ENCODE measurements around the gene SLC15A2.

Gene SLC15A2

GRCh38 chr3:121979246-121979645, 85.0 kb downstream of the SLC15A2 start:
- in situ Hi-C loops (cut with MboI; ENCODE audit: low pct_unique_long_range_greater_than_20kb, low sequenced_read_pairs, unreplicated experiment): loop anchor here (10.0 kb wide), 1 partner anchor 84 kb away; the partner anchor contains the start of gene SLC15A2
- DNase-seq (ENCODE audit: low spot score): no peak
- no peak for TF ChIP-seq CTCF (IDR thresholded peaks at IDR 0.05; ENCODE audit: extremely low read depth, insufficient read depth, missing control alignments)

GRCh38 chr3:121979734-121980449, 85.7 kb downstream of the SLC15A2 start:
- no peak for TF ChIP-seq CTCF (IDR thresholded peaks at IDR 0.05; ENCODE audit: extremely low read depth, insufficient read depth, missing control alignments)
- in situ Hi-C loops (cut with MboI; ENCODE audit: low pct_unique_long_range_greater_than_20kb, low sequenced_read_pairs, unreplicated experiment): loop anchor here (10.0 kb wide), 1 partner anchor 85 kb away; the partner anchor contains the start of gene SLC15A2
- DNase-seq (ENCODE audit: low spot score): no peak

- no peak for TF ChIP-seq CTCF (IDR thresholded peaks at IDR 0.05; ENCODE audit: extremely low read depth, insufficient read depth, missing control alignments)
- no peak for DNase-seq (ENCODE audit: low spot score)
- in situ Hi-C loops (cut with MboI; ENCODE audit: low pct_unique_long_range_greater_than_20kb, low sequenced_read_pairs, unreplicated experiment): no loop called here
Measured at GRCh38 chr3:121980450-121980796, 86.2 kb downstream of the SLC15A2 start.

GRCh38 chr3:121981473-121981872, 87.3 kb downstream of the SLC15A2 start:
- DNase-seq (ENCODE audit: low spot score): no peak
- TF ChIP-seq CTCF (IDR thresholded peaks at IDR 0.05; ENCODE audit: extremely low read depth, insufficient read depth, missing control alignments): no peak
- in situ Hi-C loops (cut with MboI; ENCODE audit: low pct_unique_long_range_greater_than_20kb, low sequenced_read_pairs, unreplicated experiment): no loop called here

GRCh38 chr3:121985846-121986245, 91.6 kb downstream of the SLC15A2 start:
- TF ChIP-seq CTCF (IDR thresholded peaks at IDR 0.05; ENCODE audit: extremely low read depth, insufficient read depth, missing control alignments): no peak
- no peak for DNase-seq (ENCODE audit: low spot score)
- in situ Hi-C loops (cut with MboI; ENCODE audit: low pct_unique_long_range_greater_than_20kb, low sequenced_read_pairs, unreplicated experiment): no loop called here

GRCh38 chr3:121988146-121988545, 93.9 kb downstream of the SLC15A2 start:
- DNase-seq (ENCODE audit: low spot score): no peak
- no peak for TF ChIP-seq CTCF (IDR thresholded peaks at IDR 0.05; ENCODE audit: extremely low read depth, insufficient read depth, missing control alignments)
- in situ Hi-C loops (cut with MboI; ENCODE audit: low pct_unique_long_range_greater_than_20kb, low sequenced_read_pairs, unreplicated experiment): no loop called here

Measured in GM13977 (cell line).